Aorta (tissue), 5 donors: ENCODE measurements around the gene EIF3F. TPM values are rescaled to one million over a fixed set of nuclear protein-coding genes. Genes with fewer than 3 reads are reported as not detected.

Experiments
- ATAC-seq: fragments of 200-7000 bp; cut with Tn5 transposase; one replicate; pipeline ENCODE4 v1.9.1; 2022; ENCODE audit warnings: moderate library complexity; ENCODE audit not compliant: low FRiP score
- DNase-seq, 2 donors: peaks; one replicate each; pipeline ENCODE4 v3.0.0-alpha.2; 2020
- H3K27ac ChIP-seq, 2 donors: one replicate each; pipeline ENCODE4 v1.5.1; 2013; ENCODE audit warnings: low read length in 2 of 2, mild to moderate bottlenecking in 2 of 2, moderate library complexity in 2 of 2, control low read depth in 1 of 2, inconsistent platforms in 1 of 2, low read depth in 1 of 2
- H3K27me3 ChIP-seq, 2 donors: one replicate each; pipeline ENCODE4 v1.6.1; 2013; ENCODE audit warnings: control low read depth in 1 of 2, low read length in 1 of 2, mild to moderate bottlenecking in 1 of 2, moderate library complexity in 1 of 2; ENCODE audit not compliant: insufficient read depth in 2 of 2, control insufficient read depth in 1 of 2
- H3K36me3 ChIP-seq, 2 donors: one replicate each; pipeline ENCODE4 v1.6.1; 2013; ENCODE audit warnings: control low read depth in 1 of 2, low read length in 1 of 2, mild to moderate bottlenecking in 1 of 2; ENCODE audit not compliant: insufficient read depth in 2 of 2, control insufficient read depth in 1 of 2
- H3K4me1 ChIP-seq, 2 donors: one replicate each; pipeline ENCODE4 v1.6.1; 2013; ENCODE audit warnings: low read length in 2 of 2, control low read depth in 1 of 2, mild to moderate bottlenecking in 1 of 2, moderate library complexity in 1 of 2; ENCODE audit not compliant: insufficient read depth in 2 of 2, control insufficient read depth in 1 of 2
- H3K4me3 ChIP-seq, 2 donors: one replicate each; pipeline ENCODE4 v1.5.1; 2013; ENCODE audit warnings: low read length in 2 of 2, control low read depth in 1 of 2, mild to moderate bottlenecking in 1 of 2
- H3K9me3 ChIP-seq: one replicate; pipeline ENCODE4 v1.6.1; 2013; ENCODE audit warnings: mild to moderate bottlenecking, low read length; ENCODE audit not compliant: control insufficient read depth
- WGBS, 2 donors: extraction: QIAGEN DNeasy Blood & Tissue Kit; methylation state at CpG; one replicate each; pipeline ENCODE4 v1.1.7; 2013; 5-methylcytosine and 5-hydroxymethylcytosine counted together
- intact Hi-C, 2 donors: fragments of 100-400 bp; cut with DNase I; formaldehyde crosslinking; loops; one replicate each; pipeline versions ENCODE4 v1.14.2 to v1.15.0; 2022
- polyA plus RNA-seq, 2 donors: library from polyadenylated mRNA; stranded (reverse); fragments of 200-250 nt; gene quantifications; one replicate each; pipeline ENCODE4 v1.2.3, GENCODE V29; 2013
- total RNA-seq, 2 donors: library from RNA; stranded (reverse); fragmentation: NEBNext Ultra II Directional; extraction: Animal tissue kit (Norgen Biotek cat#: 25700); gene quantifications; one replicate each; pipeline ENCODE4 v1.2.1, GENCODE V29; 2021
- donor health status: healthy with polysubstance abuse.
- donor health status: Bipolar disorder and iron deficiency.
- donor health status: DM: no; HTN: no; CAD: no.
- donor health status: DM: no; HTN: no; CAD: no.
- donor health status: DM: yes; HTN: yes; CAD: no.

EIF3F gene
- total and polyA plus RNA-seq, 4 donors = 156 to 486 (median 220) TPM

GRCh38 chr11:8002676-8003075 is 15.5 kb downstream of the EIF3F start:
- DNase-seq = no peak
- no peak for ATAC-seq
- intact Hi-C loops = no loop called here
- Histone ChIP-seq H3K4me3 (no peak overlapping the region), H3K36me3 (peaks cover 2 to 3% of the 10 kb centered on the region in 2 donors), H3K27ac (no peak overlapping the region), H3K27me3 (no peaks in the 10 kb centered on the region), H3K9me3 (no peaks in the 10 kb centered on the region), H3K4me1 (no peaks in the 10 kb centered on the region)
- WGBS, 2 donors = 41 to 42% methylated on average over 1 of the region's 1 CpG

GRCh38 chr11:8003187-8003586 is 16.1 kb downstream of the EIF3F start:
- H3K4me1 ChIP-seq = no peaks in the 10 kb centered on the region
- H3K27me3 ChIP-seq = no peaks in the 10 kb centered on the region
- H3K27ac ChIP-seq = no peak overlapping the region
- 75 to 78% methylated on average over 7 of the region's 7 CpGs for WGBS, 2 donors
- intact Hi-C loops = no loop called here
- no peak for DNase-seq
- ATAC-seq = no peak
- peaks cover 2% of the 10 kb centered on the region in 2 donors for H3K36me3 ChIP-seq
- no peak overlapping the region for H3K4me3 ChIP-seq
- H3K9me3 ChIP-seq = no peaks in the 10 kb centered on the region

GRCh38 chr11:8004008-8004407 is 16.9 kb downstream of the EIF3F start:
- H3K36me3 ChIP-seq = peaks cover 0 to 2% of the 10 kb centered on the region in 2 donors
- H3K4me3 ChIP-seq = no peak overlapping the region
- no peak overlapping the region for H3K27ac ChIP-seq
- no peaks in the 10 kb centered on the region for H3K4me1 ChIP-seq
- no peaks in the 10 kb centered on the region for H3K27me3 ChIP-seq
- intact Hi-C loops = no loop called here
- 87 to 90% methylated on average over 2 of the region's 2 CpGs for WGBS, 2 donors
- ATAC-seq (no peak), DNase-seq (no peak)
- H3K9me3 ChIP-seq = no peaks in the 10 kb centered on the region

GRCh38 chr11:8005556-8005955 is 18.4 kb downstream of the EIF3F start:
- Histone ChIP-seq H3K9me3 (no peaks in the 10 kb centered on the region), H3K27me3 (no peaks in the 10 kb centered on the region), H3K36me3 (no peaks in the 10 kb centered on the region), H3K27ac (no peak overlapping the region), H3K4me1 (no peaks in the 10 kb centered on the region), H3K4me3 (no peak overlapping the region)
- DNase-seq (no peak), ATAC-seq (no peak)
- intact Hi-C loops = no loop called here

- intact Hi-C loops = loop anchor here in 1 of 2 donors (2.0 kb wide), 1 partner anchor 92 kb away; no protein-coding TSS in a partner anchor
- Histone ChIP-seq H3K36me3 (no peaks in the 10 kb centered on the region), H3K9me3 (no peaks in the 10 kb centered on the region), H3K27me3 (no peaks in the 10 kb centered on the region), H3K4me1 (no peaks in the 10 kb centered on the region), H3K27ac (no peak overlapping the region), H3K4me3 (no peak overlapping the region)
- ATAC-seq (peak; percentile 85), DNase-seq (no peak)
Measured at GRCh38 chr11:8006349-8006977, 19.3 kb downstream of the EIF3F start.

- H3K27ac ChIP-seq = no peak overlapping the region
- 42 to 46% methylated on average over 4 of the region's 4 CpGs for WGBS, 2 donors
- intact Hi-C loops = no loop called here
- no peak for DNase-seq
- H3K9me3 ChIP-seq = no peaks in the 10 kb centered on the region
- no peak for ATAC-seq
- H3K4me3 ChIP-seq = no peak overlapping the region
- H3K36me3 ChIP-seq = no peaks in the 10 kb centered on the region
- H3K27me3 ChIP-seq = peaks cover 0 to 2% of the 10 kb centered on the region in 2 donors
- no peaks in the 10 kb centered on the region for H3K4me1 ChIP-seq
Measured at GRCh38 chr11:8008212-8008611, 21.1 kb downstream of the EIF3F start.

GRCh38 chr11:8009856-8010255 is 22.7 kb downstream of the EIF3F start:
- DNase-seq = no peak
- Histone ChIP-seq H3K36me3 (no peaks in the 10 kb centered on the region), H3K27me3 (peaks cover 0 to 2% of the 10 kb centered on the region in 2 donors)

GRCh38 chr11:8011371-8011770 is 24.2 kb downstream of the EIF3F start:
- intact Hi-C loops = loop anchor here in 1 of 2 donors (5.0 kb wide), 1 partner anchor 86 kb away; no protein-coding TSS in a partner anchor
- DNase-seq (no peak), ATAC-seq (peak; percentile 31)
- no peaks in the 10 kb centered on the region for H3K9me3 ChIP-seq
- H3K4me3 ChIP-seq = no peak overlapping the region
- 71 to 83% methylated on average over 2 of the region's 2 CpGs for WGBS, 2 donors
- H3K4me1 ChIP-seq = no peaks in the 10 kb centered on the region
- H3K27me3 ChIP-seq = peaks cover 0 to 2% of the 10 kb centered on the region in 2 donors
- no peaks in the 10 kb centered on the region for H3K36me3 ChIP-seq
- H3K27ac ChIP-seq = no peak overlapping the region

More at GRCh38 chr11:8009856-8010255, 22.7 kb downstream of the EIF3F start:
- 93 to 98% methylated on average over 3 of the region's 3 CpGs for WGBS, 2 donors
- Histone ChIP-seq H3K4me3 (no peak overlapping the region), H3K27ac (no peak overlapping the region), H3K9me3 (no peaks in the 10 kb centered on the region), H3K4me1 (no peaks in the 10 kb centered on the region)
- intact Hi-C loops = loop anchor here in 1 of 2 donors (5.0 kb wide), 1 partner anchor 87 kb away; no protein-coding TSS in a partner anchor
- ATAC-seq = no peak

- no peak for DNase-seq
- intact Hi-C loops = loop anchor here in 1 of 2 donors (5.0 kb wide), 1 partner anchor 85 kb away; no protein-coding TSS in a partner anchor
- H3K4me1 ChIP-seq = no peaks in the 10 kb centered on the region
- no peaks in the 10 kb centered on the region for H3K9me3 ChIP-seq
- no peak overlapping the region for H3K27ac ChIP-seq
- H3K27me3 ChIP-seq = peaks cover 0 to 2% of the 10 kb centered on the region in 2 donors
- WGBS, 2 donors = 45% methylated on average over 4 of the region's 4 CpGs
- no peaks in the 10 kb centered on the region for H3K36me3 ChIP-seq
- no peak overlapping the region for H3K4me3 ChIP-seq
- no peak for ATAC-seq
Measured at GRCh38 chr11:8011981-8012444, 24.9 kb downstream of the EIF3F start.
